ENCODE data around the gene REC114.

DNA sequence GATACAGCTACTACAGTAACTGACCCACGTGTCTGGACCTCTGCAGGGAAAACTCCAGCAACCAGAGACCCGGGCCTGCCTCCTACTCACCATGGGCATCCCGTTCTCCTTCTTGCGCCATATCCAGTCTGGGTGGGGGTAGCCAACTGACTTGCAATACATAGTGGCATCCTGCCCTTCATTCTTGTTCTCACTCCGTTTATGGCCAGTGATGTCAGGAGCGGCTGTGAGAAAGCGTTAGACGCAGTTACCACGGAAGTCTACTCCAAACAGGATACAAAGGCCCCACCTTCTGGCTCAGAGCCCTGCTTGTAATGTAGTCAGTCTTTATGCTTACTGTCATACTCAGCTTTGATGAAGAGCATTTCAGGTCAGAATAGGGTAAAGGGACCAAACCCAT is 130.6 kb downstream of the REC114 start:
- TF ChIP-seq, protein P1, sequence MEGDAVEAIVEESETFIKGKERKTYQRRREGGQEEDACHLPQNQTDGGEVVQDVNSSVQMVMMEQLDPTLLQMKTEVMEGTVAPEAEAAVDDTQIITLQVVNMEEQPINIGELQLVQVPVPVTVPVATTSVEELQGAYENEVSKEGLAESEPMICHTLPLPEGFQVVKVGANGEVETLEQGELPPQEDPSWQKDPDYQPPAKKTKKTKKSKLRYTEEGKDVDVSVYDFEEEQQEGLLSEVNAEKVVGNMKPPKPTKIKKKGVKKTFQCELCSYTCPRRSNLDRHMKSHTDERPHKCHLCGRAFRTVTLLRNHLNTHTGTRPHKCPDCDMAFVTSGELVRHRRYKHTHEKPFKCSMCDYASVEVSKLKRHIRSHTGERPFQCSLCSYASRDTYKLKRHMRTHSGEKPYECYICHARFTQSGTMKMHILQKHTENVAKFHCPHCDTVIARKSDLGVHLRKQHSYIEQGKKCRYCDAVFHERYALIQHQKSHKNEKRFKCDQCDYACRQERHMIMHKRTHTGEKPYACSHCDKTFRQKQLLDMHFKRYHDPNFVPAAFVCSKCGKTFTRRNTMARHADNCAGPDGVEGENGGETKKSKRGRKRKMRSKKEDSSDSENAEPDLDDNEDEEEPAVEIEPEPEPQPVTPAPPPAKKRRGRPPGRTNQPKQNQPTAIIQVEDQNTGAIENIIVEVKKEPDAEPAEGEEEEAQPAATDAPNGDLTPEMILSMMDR (IDR thresholded peaks at IDR 0.05 in 2 of 3, conservative IDR thresholded peaks at IDR 0.05 in 1 of 3; ENCODE audit: insufficient read depth in 2 of 3, low read depth in 1 of 3, low read length in 3 of 3), result no peak
- TF ChIP-seq TAF7 (tag; IDR thresholded peaks at IDR 0.05) (no peak), MYC (IDR thresholded peaks at IDR 0.05; ENCODE audit: low read depth, low read length) (no peak), MYC (CRISPR knock-in tag; IDR thresholded peaks at IDR 0.05; ENCODE audit: borderline replicate concordance, low read depth) (no peak), NR2C2 (CRISPR knock-in tag; IDR thresholded peaks at IDR 0.05) (no peak), NR2C2 (tag; IDR thresholded peaks at IDR 0.05) (no peak), POLR2A (conservative IDR thresholded peaks at IDR 0.05) (no peak), CXXC5 (CRISPR knock-in tag; IDR thresholded peaks at IDR 0.05) (no peak), TAF1 (IDR thresholded peaks at IDR 0.05; ENCODE audit: control insufficient read depth, extremely low read depth, insufficient read depth, low read length, severe bottlenecking) (no peak), ZNF57 (CRISPR knock-in tag; IDR thresholded peaks at IDR 0.05) (no peak), HOXB6 (CRISPR knock-in tag; IDR thresholded peaks at IDR 0.05; ENCODE audit: borderline replicate concordance) (no peak), HNRNPH1 (optimal IDR thresholded peaks at IDR 0.05; ENCODE audit: low read depth, low read length) (no peak), SRF (CRISPR knock-in tag; IDR thresholded peaks at IDR 0.05) (no peak)
- TF ChIP-seq, protein P2, sequence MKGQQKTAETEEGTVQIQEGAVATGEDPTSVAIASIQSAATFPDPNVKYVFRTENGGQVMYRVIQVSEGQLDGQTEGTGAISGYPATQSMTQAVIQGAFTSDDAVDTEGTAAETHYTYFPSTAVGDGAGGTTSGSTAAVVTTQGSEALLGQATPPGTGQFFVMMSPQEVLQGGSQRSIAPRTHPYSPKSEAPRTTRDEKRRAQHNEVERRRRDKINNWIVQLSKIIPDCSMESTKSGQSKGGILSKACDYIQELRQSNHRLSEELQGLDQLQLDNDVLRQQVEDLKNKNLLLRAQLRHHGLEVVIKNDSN (CRISPR knock-in tag; IDR thresholded peaks at IDR 0.05), result no peak
- TF ChIP-seq, protein P3, sequence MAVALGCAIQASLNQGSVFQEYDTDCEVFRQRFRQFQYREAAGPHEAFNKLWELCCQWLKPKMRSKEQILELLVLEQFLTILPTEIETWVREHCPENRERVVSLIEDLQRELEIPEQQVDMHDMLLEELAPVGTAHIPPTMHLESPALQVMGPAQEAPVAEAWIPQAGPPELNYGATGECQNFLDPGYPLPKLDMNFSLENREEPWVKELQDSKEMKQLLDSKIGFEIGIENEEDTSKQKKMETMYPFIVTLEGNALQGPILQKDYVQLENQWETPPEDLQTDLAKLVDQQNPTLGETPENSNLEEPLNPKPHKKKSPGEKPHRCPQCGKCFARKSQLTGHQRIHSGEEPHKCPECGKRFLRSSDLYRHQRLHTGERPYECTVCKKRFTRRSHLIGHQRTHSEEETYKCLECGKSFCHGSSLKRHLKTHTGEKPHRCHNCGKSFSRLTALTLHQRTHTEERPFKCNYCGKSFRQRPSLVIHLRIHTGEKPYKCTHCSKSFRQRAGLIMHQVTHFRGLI (CRISPR knock-in tag; IDR thresholded peaks at IDR 0.05), result no peak

Measured in K562 (cell line).